ENCODE measurements around the gene ZBTB1. TPM values are rescaled to one million over a fixed set of nuclear protein-coding genes. Genes with fewer than 3 reads are reported as not detected.

ZBTB1 gene
- total and polyA plus RNA-seq, 2 donors (not counting 3 experiments of a cell fraction or from before 2014, with no cell fraction given) = 9.7 to 32.2 TPM

DNA sequence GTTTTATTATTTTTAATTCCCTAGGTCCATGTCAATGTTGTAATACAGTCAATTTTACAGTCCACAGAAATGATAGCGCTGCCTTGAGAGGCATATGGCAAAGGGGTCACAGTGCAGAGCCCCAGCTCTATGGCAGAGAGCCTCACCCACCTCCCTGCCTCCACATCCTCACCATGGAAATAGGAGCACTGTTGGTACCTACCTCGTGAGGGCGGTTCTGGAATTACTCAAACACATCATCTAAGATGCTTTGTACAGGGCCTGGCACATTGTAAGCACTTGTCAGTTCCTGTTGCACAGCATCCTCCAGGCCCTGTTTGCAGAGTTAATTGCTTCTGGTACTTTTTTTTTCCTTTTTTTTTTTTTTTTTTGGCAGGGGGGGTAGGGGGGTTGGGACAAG lies 43.3 kb upstream of the ZBTB1 start:
- Histone ChIP-seq H3K9me1 (replicated peaks; ENCODE audit: control insufficient read depth, extremely low read depth, insufficient read depth, low read length) (no peaks in the 10 kb centered on the region), H3K4me3 (replicated peaks in 1 of 3; ENCODE audit: insufficient read depth in 1 of 3, low read depth in 1 of 3, low read length in 3 of 3) (no peak overlapping the region), H3K9me3 (replicated peaks; ENCODE audit: control insufficient read depth, insufficient read depth, low read length) (no peaks in the 10 kb centered on the region), H3K27ac (ENCODE audit: insufficient read depth, low read depth, low read length) (no peak overlapping the region), H3K9ac (replicated peaks; ENCODE audit: extremely low read depth, insufficient read depth, low read length) (no peak overlapping the region), H3K36me3 (ENCODE audit: control insufficient read depth in 2 of 2, extremely low read depth in 1 of 2, insufficient read depth in 2 of 2, low read length in 2 of 2) (no peaks in the 10 kb centered on the region), H3K79me2 (ENCODE audit: control insufficient read depth, insufficient read depth, low read length) (no peaks in the 10 kb centered on the region), H3K4me2 (ENCODE audit: insufficient read depth, low read length) (no peak overlapping the region), H2AFZ (ENCODE audit: low read depth, low read length) (no peak overlapping the region), H4K20me1 (replicated peaks; ENCODE audit: control insufficient read depth, extremely low read depth, insufficient read depth, low read length) (no peaks in the 10 kb centered on the region), H3K27me3 (ENCODE audit: control insufficient read depth in 2 of 2, insufficient read depth in 2 of 2, low read length in 2 of 2) (no peaks in the 10 kb centered on the region), H3K4me1 (ENCODE audit: control insufficient read depth, extremely low read depth, insufficient read depth, low read length) (peaks cover 13% of the 10 kb centered on the region)
- no peak for TF ChIP-seq JUN (IDR thresholded peaks at IDR 0.05; ENCODE audit: borderline replicate concordance, insufficient read depth, insufficient read length, low read depth)
- no peak for TF ChIP-seq MAX (IDR thresholded peaks at IDR 0.05; ENCODE audit: insufficient read depth, insufficient read length)
- TF ChIP-seq FOS (IDR thresholded peaks at IDR 0.05; ENCODE audit: borderline replicate concordance, insufficient read depth, low read length) = no peak
- TF ChIP-seq, protein P1, sequence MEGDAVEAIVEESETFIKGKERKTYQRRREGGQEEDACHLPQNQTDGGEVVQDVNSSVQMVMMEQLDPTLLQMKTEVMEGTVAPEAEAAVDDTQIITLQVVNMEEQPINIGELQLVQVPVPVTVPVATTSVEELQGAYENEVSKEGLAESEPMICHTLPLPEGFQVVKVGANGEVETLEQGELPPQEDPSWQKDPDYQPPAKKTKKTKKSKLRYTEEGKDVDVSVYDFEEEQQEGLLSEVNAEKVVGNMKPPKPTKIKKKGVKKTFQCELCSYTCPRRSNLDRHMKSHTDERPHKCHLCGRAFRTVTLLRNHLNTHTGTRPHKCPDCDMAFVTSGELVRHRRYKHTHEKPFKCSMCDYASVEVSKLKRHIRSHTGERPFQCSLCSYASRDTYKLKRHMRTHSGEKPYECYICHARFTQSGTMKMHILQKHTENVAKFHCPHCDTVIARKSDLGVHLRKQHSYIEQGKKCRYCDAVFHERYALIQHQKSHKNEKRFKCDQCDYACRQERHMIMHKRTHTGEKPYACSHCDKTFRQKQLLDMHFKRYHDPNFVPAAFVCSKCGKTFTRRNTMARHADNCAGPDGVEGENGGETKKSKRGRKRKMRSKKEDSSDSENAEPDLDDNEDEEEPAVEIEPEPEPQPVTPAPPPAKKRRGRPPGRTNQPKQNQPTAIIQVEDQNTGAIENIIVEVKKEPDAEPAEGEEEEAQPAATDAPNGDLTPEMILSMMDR (IDR thresholded peaks at IDR 0.05; ENCODE audit: extremely low read depth in 1 of 2, insufficient read depth in 1 of 2, low read depth in 1 of 2, low read length in 2 of 2) = no peak
- no peak for TF ChIP-seq POLR2AphosphoS5 (IDR thresholded peaks at IDR 0.05; ENCODE audit: insufficient read depth, low read depth, low read length)
- TF ChIP-seq EZH2 (IDR thresholded peaks at IDR 0.05; ENCODE audit: borderline replicate concordance, low read depth, low read length, severe bottlenecking) = no peak
- no peak for TF ChIP-seq POLR2A (IDR thresholded peaks at IDR 0.05; ENCODE audit: low read depth, low read length)
- no peak for TF ChIP-seq MYC (IDR thresholded peaks at IDR 0.05; ENCODE audit: low read depth, low read length)
- no peak for TF ChIP-seq GATA2 (IDR thresholded peaks at IDR 0.05; ENCODE audit: insufficient read depth, insufficient read length, low read depth, low read length)
- ChIA-PET POLR2A (interaction anchor here (0.7 kb wide), 1 partner anchor 10 kb away, joined by 13 read pairs; no protein-coding TSS in a partner anchor), CTCF (no interaction called here)
- FAIRE-seq (no peak), DNase-seq (ENCODE audit: low read depth, low spot score) (no peak)
- no TSS peak for BruUV-seq (replicated peaks)
- dilution Hi-C loops (cut with MboI; ENCODE audit: extremely low pct_ligation_motif_present, low sequenced_read_pairs) = no loop called here
- intact Hi-C loops (cut with micrococcal nuclease) = no loop called here
